Dendritic cell treated with granulocyte-macrophage colony-stimulating factor and Interleukin-4, amounts not matched to agents 40 ng/mL and 50 ng/mL, for 4 days (primary cell): Measurements from ENCODE around the gene FLNB.

Experiments used
- H3K27ac Mint-ChIP-seq: one replicate; pipeline ENCODE4 v1.8.0; 2022; ENCODE audit warnings: mild to moderate bottlenecking, mixed read lengths
- H3K27me3 Mint-ChIP-seq: one replicate; pipeline ENCODE4 v1.8.0; 2022; ENCODE audit warnings: mild to moderate bottlenecking, mixed read lengths
- H3K36me3 Mint-ChIP-seq: one replicate; pipeline ENCODE4 v1.8.0; 2022; ENCODE audit warnings: low read depth, mixed read lengths
- H3K4me1 Mint-ChIP-seq: one replicate; pipeline ENCODE4 v1.8.0; 2022; ENCODE audit warnings: low read depth, mixed read lengths
- H3K4me3 Mint-ChIP-seq: one replicate; pipeline ENCODE4 v1.8.0; 2022; ENCODE audit warnings: mild to moderate bottlenecking, moderate library complexity, mixed read lengths
- H3K9me3 Mint-ChIP-seq: one replicate; pipeline ENCODE4 v1.8.0; 2022; ENCODE audit warnings: mixed read lengths
- intact Hi-C: fragments of 100-400 bp; cut with micrococcal nuclease; formaldehyde crosslinking; loops from one replicate; pipeline ENCODE4 v1.15.0; 2022

Gene FLNB

GRCh38 chr3:58144478-58145325 is 136.5 kb downstream of the FLNB start:
- Mint-ChIP-seq H3K4me3 (no peak overlapping the region), H3K27ac (no peak overlapping the region)

GRCh38 chr3:58148049-58148448 is 139.8 kb downstream of the FLNB start:
- intact Hi-C loops = no loop called here
- Mint-ChIP-seq H3K36me3 (peaks cover 76% of the 10 kb centered on the region), H3K27ac (no peak overlapping the region), H3K4me3 (no peak overlapping the region), H3K4me1 (no peaks in the 10 kb centered on the region), H3K27me3 (no peaks in the 10 kb centered on the region), H3K9me3 (no peaks in the 10 kb centered on the region)

More at GRCh38 chr3:58144478-58145325, 136.5 kb downstream of the FLNB start:
- Mint-ChIP-seq H3K4me1 (no peaks in the 10 kb centered on the region), H3K27me3 (no peaks in the 10 kb centered on the region), H3K9me3 (no peaks in the 10 kb centered on the region), H3K36me3 (peaks cover 68% of the 10 kb centered on the region)
- intact Hi-C loops = no loop called here

GRCh38 chr3:58150130-58150809 is 142.0 kb downstream of the FLNB start:
- intact Hi-C loops = no loop called here
- Mint-ChIP-seq H3K4me3 (no peak overlapping the region), H3K27ac (no peak overlapping the region), H3K36me3 (peaks cover 80% of the 10 kb centered on the region), H3K9me3 (no peaks in the 10 kb centered on the region), H3K4me1 (no peaks in the 10 kb centered on the region), H3K27me3 (no peaks in the 10 kb centered on the region)

- H3K27ac Mint-ChIP-seq = no peak overlapping the region
- no peak overlapping the region for H3K4me3 Mint-ChIP-seq
- no peaks in the 10 kb centered on the region for H3K27me3 Mint-ChIP-seq
- H3K4me1 Mint-ChIP-seq = no peaks in the 10 kb centered on the region
- H3K9me3 Mint-ChIP-seq = no peaks in the 10 kb centered on the region
- peaks cover 80% of the 10 kb centered on the region for H3K36me3 Mint-ChIP-seq
- intact Hi-C loops = no loop called here
These were observed 142.6 kb downstream of the FLNB start for GRCh38 chr3:58150810-58151199.

- H3K4me3 Mint-ChIP-seq = no peak overlapping the region
- peaks cover 77% of the 10 kb centered on the region for H3K36me3 Mint-ChIP-seq
- no peak overlapping the region for H3K27ac Mint-ChIP-seq
- H3K27me3 Mint-ChIP-seq = no peaks in the 10 kb centered on the region
- no peaks in the 10 kb centered on the region for H3K9me3 Mint-ChIP-seq
- H3K4me1 Mint-ChIP-seq = no peaks in the 10 kb centered on the region
- intact Hi-C loops = no loop called here
These were observed 143.4 kb downstream of the FLNB start for GRCh38 chr3:58151637-58152036.

- no peaks in the 10 kb centered on the region for H3K4me1 Mint-ChIP-seq
- no peaks in the 10 kb centered on the region for H3K27me3 Mint-ChIP-seq
- peaks cover 71% of the 10 kb centered on the region for H3K36me3 Mint-ChIP-seq
- no peak overlapping the region for H3K27ac Mint-ChIP-seq
- H3K4me3 Mint-ChIP-seq = no peak overlapping the region
- no peaks in the 10 kb centered on the region for H3K9me3 Mint-ChIP-seq
- intact Hi-C loops = no loop called here
These were observed 144.2 kb downstream of the FLNB start for GRCh38 chr3:58152225-58153015.

- no peaks in the 10 kb centered on the region for H3K9me3 Mint-ChIP-seq
- no peak overlapping the region for H3K27ac Mint-ChIP-seq
- H3K27me3 Mint-ChIP-seq = no peaks in the 10 kb centered on the region
- intact Hi-C loops = no loop called here
- no peak overlapping the region for H3K4me3 Mint-ChIP-seq
- peaks cover 63% of the 10 kb centered on the region for H3K36me3 Mint-ChIP-seq
- H3K4me1 Mint-ChIP-seq = no peaks in the 10 kb centered on the region
These were observed 145.1 kb downstream of the FLNB start for GRCh38 chr3:58153371-58153770.

GRCh38 chr3:58154626-58155449 is 146.6 kb downstream of the FLNB start:
- no peak overlapping the region for H3K27ac Mint-ChIP-seq
- no peaks in the 10 kb centered on the region for H3K4me1 Mint-ChIP-seq
- no peaks in the 10 kb centered on the region for H3K27me3 Mint-ChIP-seq
- H3K36me3 Mint-ChIP-seq = peaks cover 54% of the 10 kb centered on the region
- H3K9me3 Mint-ChIP-seq = no peaks in the 10 kb centered on the region
- H3K4me3 Mint-ChIP-seq = no peak overlapping the region
- intact Hi-C loops = no loop called here

- H3K36me3 Mint-ChIP-seq = peaks cover 54% of the 10 kb centered on the region
- H3K4me3 Mint-ChIP-seq = no peak overlapping the region
- no peak overlapping the region for H3K27ac Mint-ChIP-seq
- intact Hi-C loops = no loop called here
- peaks cover 3% of the 10 kb centered on the region for H3K9me3 Mint-ChIP-seq
- no peaks in the 10 kb centered on the region for H3K27me3 Mint-ChIP-seq
- H3K4me1 Mint-ChIP-seq = peaks cover 5% of the 10 kb centered on the region
These were observed 147.6 kb downstream of the FLNB start for GRCh38 chr3:58155838-58156237.

GRCh38 chr3:58157700-58158099 is 149.5 kb downstream of the FLNB start:
- H3K4me3 Mint-ChIP-seq = no peak overlapping the region
- no peaks in the 10 kb centered on the region for H3K27me3 Mint-ChIP-seq
- intact Hi-C loops = no loop called here
- no peak overlapping the region for H3K27ac Mint-ChIP-seq
- H3K4me1 Mint-ChIP-seq = peaks cover 20% of the 10 kb centered on the region
- H3K36me3 Mint-ChIP-seq = peaks cover 47% of the 10 kb centered on the region
- H3K9me3 Mint-ChIP-seq = peaks cover 12% of the 10 kb centered on the region

GRCh38 chr3:58158442-58159153 is 150.4 kb downstream of the FLNB start:
- H3K27me3 Mint-ChIP-seq = no peaks in the 10 kb centered on the region
- H3K36me3 Mint-ChIP-seq = peaks cover 46% of the 10 kb centered on the region
- no peak overlapping the region for H3K4me3 Mint-ChIP-seq
- peaks cover 12% of the 10 kb centered on the region for H3K9me3 Mint-ChIP-seq
- intact Hi-C loops = no loop called here
- H3K27ac Mint-ChIP-seq = no peak overlapping the region
- peaks cover 20% of the 10 kb centered on the region for H3K4me1 Mint-ChIP-seq

- Mint-ChIP-seq H3K4me3 (no peak overlapping the region), H3K27me3 (no peaks in the 10 kb centered on the region), H3K36me3 (peaks cover 52% of the 10 kb centered on the region), H3K4me1 (peaks cover 20% of the 10 kb centered on the region), H3K9me3 (peaks cover 12% of the 10 kb centered on the region), H3K27ac (no peak overlapping the region)
- intact Hi-C loops = no loop called here
These were observed 152.2 kb downstream of the FLNB start for GRCh38 chr3:58160399-58160798.
